Measurements from ENCODE around the gene MAPK14. TPM values are rescaled to one million over a fixed set of nuclear protein-coding genes. Genes with fewer than 3 reads are reported as not detected.

Gene MAPK14
- total and polyA plus RNA-seq, 10 of the 15 experiments (the other 5 are each of a cell fraction or from before 2014, with no cell fraction given): 12.5 to 59.5 (median 43.0) TPM

- H3K27me3 ChIP-seq (replicated peaks in 1 of 2; ENCODE audit: control insufficient read depth in 2 of 2, insufficient read depth in 2 of 2, low read length in 1 of 2): no peaks in the 10 kb centered on the region
- no TSS peak for BruUV-seq (replicated peaks)
- no peak for FAIRE-seq
- no peaks in the 10 kb centered on the region for H4K20me1 ChIP-seq (ENCODE audit: control insufficient read depth, insufficient read depth)
- H3K4me1 ChIP-seq (ENCODE audit: control insufficient read depth, insufficient read depth, low read length): peaks cover 7% of the 10 kb centered on the region; the same call in 1 of the 2 replicates
- H3K4me2 ChIP-seq (ENCODE audit: control insufficient read depth, insufficient read depth): no peak overlapping the region
- RAD21 ChIA-PET (ENCODE audit: unreplicated experiment): interaction anchor here (0.6 kb wide), 1 partner anchor 114 kb away, joined by 3 read pairs; no protein-coding TSS in a partner anchor
- CTCF ChIA-PET: interaction anchor here (1.0 to 1.9 kb wide), 2 partner anchors 22 to 261 kb away, joined by 3 to 4 read pairs; no protein-coding TSS in a partner anchor
- intact Hi-C loops (cut with micrococcal nuclease; ENCODE audit: unreplicated experiment) (no loop called here), in situ Hi-C loops (cut with MboI) (loop anchor here (5.0 kb wide), 1 partner anchor 72 kb away; the partner anchor contains the start of gene MAPK14)
- no peak for DNase-seq (ENCODE audit: low read depth, low spot score)
- SMC1A ChIA-PET (ENCODE audit: uncharacterized antibody, unreplicated experiment): interaction anchor here (0.9 to 8.8 kb wide), 2 partner anchors 22 to 71 kb away, joined by 3 to 167 read pairs; partner anchors contain the start of gene MAPK14
- POLR2A ChIA-PET: no interaction called here
- ATAC-seq: no peak
- H3K4me3 ChIP-seq: no peak overlapping the region
- H3K36me3 ChIP-seq (ENCODE audit: control insufficient read depth in 2 of 2, insufficient read depth in 2 of 2, low read length in 1 of 2): peaks cover 3 to 13% of the 10 kb centered on the region in 2 experiments; a peak in 3 of 4 replicates
- no peak overlapping the region for H2AFZ ChIP-seq (ENCODE audit: control insufficient read depth, low read depth, low read length)
- WGBS (ENCODE audit: insufficient coverage, insufficient replicate concordance, low lambda C conversion rate, missing lambda C conversion rate): 78% methylated on average over 5 of the region's 5 CpGs
- H3K9me3 ChIP-seq (replicated peaks; ENCODE audit: control insufficient read depth, insufficient read depth, low read length): no peaks in the 10 kb centered on the region
- H3K9ac ChIP-seq (ENCODE audit: control insufficient read depth, insufficient read depth, low read length): no peak overlapping the region
- H3K27ac ChIP-seq (ENCODE audit: control insufficient read depth, insufficient read depth): no peak overlapping the region
- no peaks in the 10 kb centered on the region for H3K79me2 ChIP-seq (ENCODE audit: control insufficient read depth, insufficient read depth, low read length)
- no peak for TF ChIP-seq TAF1 (IDR thresholded peaks at IDR 0.05; ENCODE audit: borderline replicate concordance, low read depth, low read length)
- no peak for TF ChIP-seq REST (IDR thresholded peaks at IDR 0.05; ENCODE audit: low read depth, low read length)
- no peak for TF ChIP-seq TBL1XR1 (IDR thresholded peaks at IDR 0.05; ENCODE audit: low read depth, low read length)
- TF ChIP-seq ZBED1 (IDR thresholded peaks at IDR 0.05; ENCODE audit: borderline replicate concordance): no peak
- no peak for TF ChIP-seq ZNF384 (IDR thresholded peaks at IDR 0.05; ENCODE audit: borderline replicate concordance, low read depth, low read length)
- TF ChIP-seq ZNF687 (IDR thresholded peaks at IDR 0.05): no peak
- no peak for TF ChIP-seq MTA2 (IDR thresholded peaks at IDR 0.05; ENCODE audit: low read depth)
- TF ChIP-seq NFIC (IDR thresholded peaks at IDR 0.05; ENCODE audit: low read depth, low read length): no peak
- TF ChIP-seq CBX5 (IDR thresholded peaks at IDR 0.05; ENCODE audit: low read depth): no peak
- no peak for TF ChIP-seq SREBF2 (IDR thresholded peaks at IDR 0.05; ENCODE audit: low read length)
- TF ChIP-seq ZNF592 (IDR thresholded peaks at IDR 0.05): no peak
Observed at GRCh38 chr6:36098920-36099647, 71.5 kb downstream of the MAPK14 start.
